ENCODE data around the gene NKAIN2. TPM values are rescaled to one million over a fixed set of nuclear protein-coding genes. Genes with fewer than 3 reads are reported as not detected.

NKAIN2 gene
- polyA plus RNA-seq, 1 donor (not counting 4 experiments of a cell fraction or from before 2014, with no cell fraction given): 0.13 TPM

GRCh38 chr6:124131779-124132178 is 328.1 kb downstream of the NKAIN2 start:
- Histone ChIP-seq H3K4me3 (ENCODE audit: control insufficient read depth in 2 of 3, extremely low read depth in 1 of 3, insufficient read depth in 2 of 3, low read depth in 1 of 3, low read length in 3 of 3) (no peak overlapping the region), H2AFZ (ENCODE audit: control insufficient read depth, low read length) (no peak overlapping the region), H3K9me3 (ENCODE audit: control insufficient read depth, low read depth, low read length) (no peaks in the 10 kb centered on the region), H4K20me1 (ENCODE audit: control insufficient read depth, extremely low read depth, insufficient read depth, low read length) (no peaks in the 10 kb centered on the region), H3K9ac (ENCODE audit: control insufficient read depth, extremely low read depth, insufficient read depth, low read length) (no peak overlapping the region), H3K27ac (ENCODE audit: control insufficient read depth, insufficient read depth, low read length) (no peak overlapping the region), H3K36me3 (ENCODE audit: control insufficient read depth in 2 of 2, extremely low read depth in 1 of 2, insufficient read depth in 2 of 2, low read length in 2 of 2) (no peaks in the 10 kb centered on the region), H3K4me2 (ENCODE audit: control insufficient read depth, extremely low read depth, insufficient read depth, low read depth, low read length) (no peak overlapping the region), H3K4me1 (ENCODE audit: control insufficient read depth, extremely low read depth, insufficient read depth, low read length) (no peaks in the 10 kb centered on the region), H3K79me2 (ENCODE audit: control insufficient read depth, insufficient read depth, low read length) (no peaks in the 10 kb centered on the region), H3K27me3 (ENCODE audit: control insufficient read depth, extremely low read depth, insufficient read depth, low read length) (no peaks in the 10 kb centered on the region), H3K9me1 (ENCODE audit: control insufficient read depth, extremely low read depth, insufficient read depth, low read length) (no peaks in the 10 kb centered on the region)
- TF ChIP-seq, protein P1, sequence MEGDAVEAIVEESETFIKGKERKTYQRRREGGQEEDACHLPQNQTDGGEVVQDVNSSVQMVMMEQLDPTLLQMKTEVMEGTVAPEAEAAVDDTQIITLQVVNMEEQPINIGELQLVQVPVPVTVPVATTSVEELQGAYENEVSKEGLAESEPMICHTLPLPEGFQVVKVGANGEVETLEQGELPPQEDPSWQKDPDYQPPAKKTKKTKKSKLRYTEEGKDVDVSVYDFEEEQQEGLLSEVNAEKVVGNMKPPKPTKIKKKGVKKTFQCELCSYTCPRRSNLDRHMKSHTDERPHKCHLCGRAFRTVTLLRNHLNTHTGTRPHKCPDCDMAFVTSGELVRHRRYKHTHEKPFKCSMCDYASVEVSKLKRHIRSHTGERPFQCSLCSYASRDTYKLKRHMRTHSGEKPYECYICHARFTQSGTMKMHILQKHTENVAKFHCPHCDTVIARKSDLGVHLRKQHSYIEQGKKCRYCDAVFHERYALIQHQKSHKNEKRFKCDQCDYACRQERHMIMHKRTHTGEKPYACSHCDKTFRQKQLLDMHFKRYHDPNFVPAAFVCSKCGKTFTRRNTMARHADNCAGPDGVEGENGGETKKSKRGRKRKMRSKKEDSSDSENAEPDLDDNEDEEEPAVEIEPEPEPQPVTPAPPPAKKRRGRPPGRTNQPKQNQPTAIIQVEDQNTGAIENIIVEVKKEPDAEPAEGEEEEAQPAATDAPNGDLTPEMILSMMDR (optimal IDR thresholded peaks at IDR 0.05 in 1 of 3, IDR thresholded peaks at IDR 0.05 in 1 of 3, conservative IDR thresholded peaks at IDR 0.05 in 1 of 3; ENCODE audit: extremely low read depth in 1 of 3, insufficient read depth in 2 of 3, low read length in 3 of 3): no peak
- no peak for TF ChIP-seq EZH2 (IDR thresholded peaks at IDR 0.05; ENCODE audit: low read length)
- DNase-seq (ENCODE audit: low read depth, low spot score) (no peak), FAIRE-seq (no peak)
- dilution Hi-C loops (cut with MboI; ENCODE audit: extremely low pct_ligation_motif_present, low sequenced_read_pairs): no loop called here

- H4K20me1 ChIP-seq (ENCODE audit: control insufficient read depth, extremely low read depth, insufficient read depth, low read length): no peaks in the 10 kb centered on the region
- no peak for FAIRE-seq
- no peaks in the 10 kb centered on the region for H3K79me2 ChIP-seq (ENCODE audit: control insufficient read depth, insufficient read depth, low read length)
- no peaks in the 10 kb centered on the region for H3K4me1 ChIP-seq (ENCODE audit: control insufficient read depth, extremely low read depth, insufficient read depth, low read length)
- H2AFZ ChIP-seq (ENCODE audit: control insufficient read depth, low read length): no peak overlapping the region
- dilution Hi-C loops (cut with MboI; ENCODE audit: extremely low pct_ligation_motif_present, low sequenced_read_pairs): no loop called here
- no peaks in the 10 kb centered on the region for H3K36me3 ChIP-seq (ENCODE audit: control insufficient read depth in 2 of 2, extremely low read depth in 1 of 2, insufficient read depth in 2 of 2, low read length in 2 of 2)
- no peaks in the 10 kb centered on the region for H3K9me3 ChIP-seq (ENCODE audit: control insufficient read depth, low read depth, low read length)
- TF ChIP-seq, protein P1 (optimal IDR thresholded peaks at IDR 0.05 in 1 of 3, IDR thresholded peaks at IDR 0.05 in 1 of 3, conservative IDR thresholded peaks at IDR 0.05 in 1 of 3; ENCODE audit: extremely low read depth in 1 of 3, insufficient read depth in 2 of 3, low read length in 3 of 3): no peak
- TF ChIP-seq EZH2 (IDR thresholded peaks at IDR 0.05; ENCODE audit: low read length): no peak
- H3K9me1 ChIP-seq (ENCODE audit: control insufficient read depth, extremely low read depth, insufficient read depth, low read length): no peaks in the 10 kb centered on the region
- no peak overlapping the region for H3K4me3 ChIP-seq (ENCODE audit: control insufficient read depth in 2 of 3, extremely low read depth in 1 of 3, insufficient read depth in 2 of 3, low read depth in 1 of 3, low read length in 3 of 3)
- H3K9ac ChIP-seq (ENCODE audit: control insufficient read depth, extremely low read depth, insufficient read depth, low read length): no peak overlapping the region
- no peak for DNase-seq (ENCODE audit: low read depth, low spot score)
- H3K4me2 ChIP-seq (ENCODE audit: control insufficient read depth, extremely low read depth, insufficient read depth, low read depth, low read length): no peak overlapping the region
- no peaks in the 10 kb centered on the region for H3K27me3 ChIP-seq (ENCODE audit: control insufficient read depth, extremely low read depth, insufficient read depth, low read length)
- no peak overlapping the region for H3K27ac ChIP-seq (ENCODE audit: control insufficient read depth, insufficient read depth, low read length)
Measured at GRCh38 chr6:124132256-124132655, 328.6 kb downstream of the NKAIN2 start.
